ENCODE data around the gene ZMYM5.
"Not testable (repeated sequence)": the region's sequence is repeated elsewhere in the genome, so short reads cannot be mapped to it uniquely, and the experiment has no call there.

GRCh38 chr13:19782727-19783682 lies 80.4 kb downstream of the ZMYM5 start, which contains the start of gene PSPC1:
- TF ChIP-seq CTCF (IDR thresholded peaks at IDR 0.05) = not testable (repeated sequence)
- peak; percentile 89 to 94 (median 93) for TF ChIP-seq POLR2AphosphoS5 (IDR thresholded peaks at IDR 0.05)
- TF ChIP-seq POLR2A (IDR thresholded peaks at IDR 0.05) = peak in 2 of 4 donors; percentile 58 to 77

Measured in stomach (tissue), 4 donors.